Colonic mucosa (tissue), 4 donors: ENCODE measurements around the gene ATP7B. TPM values are rescaled to one million over a fixed set of nuclear protein-coding genes. Genes with fewer than 3 reads are reported as not detected.

ENCODE experiments used
- DNase-seq: peaks from one replicate; pipeline ENCODE4 v3.0.0-alpha.2; 2020
- H3K27ac ChIP-seq: fragments of 200-600 bp; one replicate; pipeline ENCODE4 v1.8.0; 2021
- H3K27me3 ChIP-seq: fragments of 200-600 bp; one replicate; pipeline ENCODE4 v1.8.0; 2021
- H3K36me3 ChIP-seq: fragments of 200-600 bp; one replicate; pipeline ENCODE4 v1.8.0; 2021
- H3K4me1 ChIP-seq: fragments of 200-600 bp; one replicate; pipeline ENCODE4 v1.8.0; 2021; ENCODE audit warnings: mild to moderate bottlenecking
- H3K4me3 ChIP-seq: fragments of 200-600 bp; one replicate; pipeline ENCODE4 v1.8.0; 2021
- H3K9ac ChIP-seq, 2 donors: one replicate each; pipeline ENCODE4 v1.7.0; 2013; ENCODE audit warnings: control low read depth in 2 of 2, low read depth in 2 of 2, low read length in 2 of 2
- H3K9me3 ChIP-seq: fragments of 200-600 bp; one replicate; pipeline ENCODE4 v1.8.0; 2021
- CTCF ChIP-seq: fragments of 200-600 bp; IDR thresholded peaks from one replicate; pipeline ENCODE4 v1.8.0; 2022; ENCODE audit warnings: antibody characterized with exemption, mild to moderate bottlenecking
- intact Hi-C: fragments of 100-400 bp; cut with DNase I; formaldehyde crosslinking; loops from one replicate; pipeline ENCODE4 v1.14.1; 2022
- total RNA-seq, 2 donors: library from RNA; stranded (reverse); fragmentation: NEBNext Ultra II Directional in 1 of 2; extraction: Animal tissue kit (Norgen Biotek cat#: 25700) in 1 of 2; gene quantifications; one replicate each; pipeline ENCODE4 v1.2.1, GENCODE V29; 2021
- donor health status: healthy.
- donor health status: DM: no; HTN: no; CAD: no.
- donor health status: DM: no; HTN: no; CAD: no.

The ATP7B gene
- total RNA-seq, 2 donors from 2014 or later, result 14.0 to 18.8 TPM

- H3K27me3 ChIP-seq, result no peaks in the 10 kb centered on the region
- TF ChIP-seq CTCF, result no peak
Observed at GRCh38 chr13:51916962-51917361, 94.3 kb downstream of the ATP7B start.

GRCh38 chr13:51916051-51916818 lies 95.0 kb downstream of the ATP7B start:
- H3K27ac ChIP-seq, result no peak overlapping the region
- no peaks in the 10 kb centered on the region for H3K9me3 ChIP-seq
- no peak overlapping the region for H3K4me3 ChIP-seq
- no peak overlapping the region for H3K9ac ChIP-seq
- intact Hi-C loops, result no loop called here
- no peaks in the 10 kb centered on the region for H3K4me1 ChIP-seq
- no peak for TF ChIP-seq CTCF
- no peaks in the 10 kb centered on the region for H3K36me3 ChIP-seq
- no peak for DNase-seq
- H3K27me3 ChIP-seq, result no peaks in the 10 kb centered on the region

More at GRCh38 chr13:51916962-51917361, 94.3 kb downstream of the ATP7B start:
- no peak overlapping the region for H3K27ac ChIP-seq
- DNase-seq, result no peak
- intact Hi-C loops, result no loop called here
- no peaks in the 10 kb centered on the region for H3K9me3 ChIP-seq
- no peak overlapping the region for H3K4me3 ChIP-seq
- no peaks in the 10 kb centered on the region for H3K36me3 ChIP-seq
- no peak overlapping the region for H3K9ac ChIP-seq
- H3K4me1 ChIP-seq, result no peaks in the 10 kb centered on the region

- no peaks in the 10 kb centered on the region for H3K4me1 ChIP-seq
- H3K9ac ChIP-seq, result no peak overlapping the region
- DNase-seq, result no peak
- H3K27me3 ChIP-seq, result no peaks in the 10 kb centered on the region
- H3K4me3 ChIP-seq, result no peak overlapping the region
- intact Hi-C loops, result no loop called here
- no peaks in the 10 kb centered on the region for H3K9me3 ChIP-seq
- no peaks in the 10 kb centered on the region for H3K36me3 ChIP-seq
- TF ChIP-seq CTCF, result no peak
- H3K27ac ChIP-seq, result no peak overlapping the region
Observed at GRCh38 chr13:51914137-51914493, 97.1 kb downstream of the ATP7B start.

GRCh38 chr13:51913421-51914136 lies 97.7 kb downstream of the ATP7B start:
- intact Hi-C loops, result no loop called here
- DNase-seq, result no peak

More at GRCh38 chr13:51913421-51914136, 97.7 kb downstream of the ATP7B start:
- H3K9ac ChIP-seq, result no peak overlapping the region
- no peak for TF ChIP-seq CTCF
- no peak overlapping the region for H3K4me3 ChIP-seq
- no peaks in the 10 kb centered on the region for H3K9me3 ChIP-seq
- no peaks in the 10 kb centered on the region for H3K27me3 ChIP-seq
- no peaks in the 10 kb centered on the region for H3K36me3 ChIP-seq
- H3K27ac ChIP-seq, result no peak overlapping the region
- H3K4me1 ChIP-seq, result no peaks in the 10 kb centered on the region
